HEK293 (cell line): ENCODE data around the gene L2HGDH.

Experiments
- EGR2 ChIP-seq: fragments of 450-650 bp; formaldehyde crosslinking; IDR thresholded peaks from 2 replicates; pipeline ENCODE4 v1.5.1; 2016; ENCODE audit warnings: low read depth, missing biosample characterization, missing genetic modification characterization
- IKZF3 ChIP-seq: fragments of 450-650 bp; IDR thresholded peaks from 2 replicates; pipeline ENCODE4 v1.5.0; 2018; ENCODE audit warnings: missing biosample characterization, mild to moderate bottlenecking, missing genetic modification characterization, moderate library complexity
- PRDM1 ChIP-seq: fragments of 450-650 bp; formaldehyde crosslinking; IDR thresholded peaks from 2 replicates; pipeline ENCODE4; 2016; ENCODE audit warnings: missing biosample characterization, missing genetic modification characterization
- YY2 ChIP-seq: fragments of 450-650 bp; formaldehyde crosslinking; IDR thresholded peaks from 2 replicates; pipeline ENCODE4 v1.5.1; 2016; ENCODE audit warnings: missing biosample characterization, missing genetic modification characterization
- ZIC2 ChIP-seq: fragments of 450-650 bp; formaldehyde crosslinking; IDR thresholded peaks from 2 replicates; pipeline ENCODE4 v1.5.1; 2016; ENCODE audit warnings: missing biosample characterization, missing genetic modification characterization
- ZNF10 ChIP-seq: fragments of 450-650 bp; formaldehyde crosslinking; IDR thresholded peaks from 2 replicates; pipeline ENCODE4 v1.5.1; 2017; ENCODE audit warnings: missing biosample characterization, missing genetic modification characterization
- ZNF133 ChIP-seq: fragments of 450-650 bp; formaldehyde crosslinking; IDR thresholded peaks from 2 replicates; pipeline ENCODE4 v1.5.1; 2016; ENCODE audit warnings: missing biosample characterization, missing genetic modification characterization
- ZNF146 ChIP-seq: fragments of 450-650 bp; formaldehyde crosslinking; IDR thresholded peaks from 2 replicates; pipeline ENCODE4 v1.5.1; 2016; ENCODE audit warnings: missing biosample characterization, missing genetic modification characterization
- ZNF211 ChIP-seq: fragments of 450-650 bp; formaldehyde crosslinking; IDR thresholded peaks from 2 replicates; pipeline ENCODE4 v1.5.1; 2016; ENCODE audit warnings: low read depth, missing biosample characterization, missing genetic modification characterization
- ZNF23 ChIP-seq: fragments of 450-650 bp; formaldehyde crosslinking; IDR thresholded peaks from 2 replicates; pipeline ENCODE4 v1.5.1; 2016; ENCODE audit warnings: missing biosample characterization, missing genetic modification characterization, borderline replicate concordance
- ZNF311 ChIP-seq: fragments of 450-650 bp; formaldehyde crosslinking; IDR thresholded peaks from 2 replicates; pipeline ENCODE4 v1.5.1; 2017; ENCODE audit warnings: missing biosample characterization, missing genetic modification characterization, borderline replicate concordance
- ZNF366 ChIP-seq: fragments of 450-650 bp; formaldehyde crosslinking; conservative IDR thresholded peaks from 2 replicates; pipeline ENCODE4 v1.5.1; 2016; ENCODE audit warnings: missing biosample characterization, missing genetic modification characterization
- ZNF426 ChIP-seq: fragments of 450-650 bp; formaldehyde crosslinking; IDR thresholded peaks from 2 replicates; pipeline ENCODE4 v1.5.1; 2017; ENCODE audit warnings: missing biosample characterization, missing genetic modification characterization, mild to moderate bottlenecking, inconsistent platforms, moderate library complexity
- ZNF544 ChIP-seq: fragments of 450-650 bp; formaldehyde crosslinking; IDR thresholded peaks from 2 replicates; pipeline ENCODE4 v1.5.0; 2017; ENCODE audit warnings: missing biosample characterization, missing genetic modification characterization
- ZNF596 ChIP-seq: fragments of 450-650 bp; IDR thresholded peaks from 2 replicates; pipeline ENCODE4 v1.5.0; 2018; ENCODE audit warnings: missing biosample characterization, mild to moderate bottlenecking, missing genetic modification characterization, moderate library complexity
- ZNF610 ChIP-seq: fragments of 450-650 bp; formaldehyde crosslinking; IDR thresholded peaks from 2 replicates; pipeline ENCODE4 v1.5.1; 2016; ENCODE audit warnings: missing biosample characterization, missing genetic modification characterization, borderline replicate concordance
- ZNF624 ChIP-seq: fragments of 450-650 bp; formaldehyde crosslinking; IDR thresholded peaks from 2 replicates; pipeline ENCODE4 v1.5.1; 2017; ENCODE audit warnings: missing biosample characterization, missing genetic modification characterization
- ZNF626 ChIP-seq: fragments of 450-650 bp; sonication (Bioruptor Pico); formaldehyde crosslinking; IDR thresholded peaks from 2 replicates; pipeline ENCODE4 v1.5.1; 2018; ENCODE audit warnings: missing biosample characterization, missing genetic modification characterization, inconsistent platforms
- ZNF654 ChIP-seq: fragments of 450-650 bp; formaldehyde crosslinking; IDR thresholded peaks from 2 replicates; pipeline ENCODE4 v1.5.1; 2016; ENCODE audit warnings: low read depth, missing biosample characterization, missing genetic modification characterization
- ZNF677 ChIP-seq: fragments of 450-650 bp; IDR thresholded peaks from 2 replicates; pipeline ENCODE4 v1.5.0; 2018; ENCODE audit warnings: missing biosample characterization, mild to moderate bottlenecking, missing genetic modification characterization, moderate library complexity
- ZNF747 ChIP-seq: fragments of 450-650 bp; formaldehyde crosslinking; IDR thresholded peaks from 2 replicates; pipeline ENCODE4 v1.5.1; 2016; ENCODE audit warnings: missing biosample characterization, missing genetic modification characterization
- ZSCAN16 ChIP-seq: fragments of 450-650 bp; formaldehyde crosslinking; IDR thresholded peaks from 2 replicates; pipeline ENCODE4 v1.5.1; 2016; ENCODE audit warnings: missing biosample characterization, missing genetic modification characterization
- ZXDB ChIP-seq: fragments of 450-650 bp; formaldehyde crosslinking; IDR thresholded peaks from 2 replicates; pipeline ENCODE4 v1.5.1; 2016; ENCODE audit warnings: missing biosample characterization, missing genetic modification characterization
- TF ChIP-seq, protein P1 (sequence below): fragments of 450-650 bp; formaldehyde crosslinking; IDR thresholded peaks from 2 replicates; pipeline ENCODE4 v1.5.0; 2017; ENCODE audit warnings: missing biosample characterization, missing genetic modification characterization, borderline replicate concordance
- TF ChIP-seq, protein P2 (sequence below): fragments of 450-650 bp; formaldehyde crosslinking; IDR thresholded peaks from 2 replicates; pipeline ENCODE4 v1.5.1; 2017; ENCODE audit warnings: missing biosample characterization, missing genetic modification characterization
- TF ChIP-seq, protein P3 (sequence below): fragments of 450-650 bp; formaldehyde crosslinking; IDR thresholded peaks from 2 replicates; pipeline ENCODE4 v1.5.1; 2016; ENCODE audit warnings: missing biosample characterization, missing genetic modification characterization
- TF ChIP-seq, protein P4 (sequence below): fragments of 450-650 bp; formaldehyde crosslinking; IDR thresholded peaks from 2 replicates; pipeline ENCODE4; 2016; ENCODE audit warnings: missing biosample characterization, missing genetic modification characterization
- TF ChIP-seq, protein P5 (sequence below): fragments of 450-650 bp; IDR thresholded peaks from 2 replicates; pipeline ENCODE4 v1.5.1; 2018; ENCODE audit warnings: missing biosample characterization, mild to moderate bottlenecking, missing genetic modification characterization

L2HGDH gene

DNA sequence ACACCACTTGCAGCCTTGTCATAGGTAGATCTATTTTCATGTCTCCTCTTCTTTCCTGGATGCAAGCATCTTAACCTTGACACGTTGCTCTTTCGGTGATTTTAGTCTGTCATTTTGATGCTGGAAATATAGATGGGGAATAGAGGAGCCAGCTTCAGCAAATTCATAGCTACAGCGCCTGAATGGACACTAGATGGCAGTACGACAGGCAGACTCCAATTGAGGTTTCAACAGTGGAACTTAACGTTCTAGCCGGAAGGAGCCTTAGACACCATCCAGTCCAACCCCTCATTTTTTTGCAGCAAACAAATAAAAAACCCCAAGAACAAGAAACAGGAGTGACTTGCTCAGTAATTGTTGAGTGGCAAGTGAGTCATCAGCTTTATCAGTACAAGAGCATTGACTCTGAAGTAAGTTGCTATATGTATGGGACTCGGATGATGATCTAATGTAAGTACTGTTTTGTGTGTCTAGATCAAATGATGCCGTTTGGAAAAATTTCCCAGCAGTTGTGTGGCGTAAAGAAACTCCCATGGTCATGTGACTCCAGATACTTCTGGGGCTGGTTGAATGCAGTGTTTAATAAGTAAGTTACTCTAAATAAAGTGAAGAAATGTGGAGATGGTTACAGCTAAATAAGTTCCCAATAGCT is 9.1 kb upstream of the L2HGDH start (continued):
- TF ChIP-seq, protein P1, sequence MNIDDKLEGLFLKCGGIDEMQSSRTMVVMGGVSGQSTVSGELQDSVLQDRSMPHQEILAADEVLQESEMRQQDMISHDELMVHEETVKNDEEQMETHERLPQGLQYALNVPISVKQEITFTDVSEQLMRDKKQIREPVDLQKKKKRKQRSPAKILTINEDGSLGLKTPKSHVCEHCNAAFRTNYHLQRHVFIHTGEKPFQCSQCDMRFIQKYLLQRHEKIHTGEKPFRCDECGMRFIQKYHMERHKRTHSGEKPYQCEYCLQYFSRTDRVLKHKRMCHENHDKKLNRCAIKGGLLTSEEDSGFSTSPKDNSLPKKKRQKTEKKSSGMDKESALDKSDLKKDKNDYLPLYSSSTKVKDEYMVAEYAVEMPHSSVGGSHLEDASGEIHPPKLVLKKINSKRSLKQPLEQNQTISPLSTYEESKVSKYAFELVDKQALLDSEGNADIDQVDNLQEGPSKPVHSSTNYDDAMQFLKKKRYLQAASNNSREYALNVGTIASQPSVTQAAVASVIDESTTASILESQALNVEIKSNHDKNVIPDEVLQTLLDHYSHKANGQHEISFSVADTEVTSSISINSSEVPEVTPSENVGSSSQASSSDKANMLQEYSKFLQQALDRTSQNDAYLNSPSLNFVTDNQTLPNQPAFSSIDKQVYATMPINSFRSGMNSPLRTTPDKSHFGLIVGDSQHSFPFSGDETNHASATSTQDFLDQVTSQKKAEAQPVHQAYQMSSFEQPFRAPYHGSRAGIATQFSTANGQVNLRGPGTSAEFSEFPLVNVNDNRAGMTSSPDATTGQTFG (tag by site-specific recombination) = no peak
- TF ChIP-seq YY2 = no peak
- TF ChIP-seq ZNF544 (tag by site-specific recombination) = no peak
- peak; percentile 67 for TF ChIP-seq IKZF3 (tag by site-specific recombination)
- no peak for TF ChIP-seq ZNF626 (tag by site-specific recombination)
- no peak for TF ChIP-seq ZNF677 (tag by site-specific recombination)
- TF ChIP-seq ZNF10 = peak; percentile 27; the same call in 1 of the 2 replicates
- no peak for TF ChIP-seq ZNF624 (tag by site-specific recombination)
- no peak for TF ChIP-seq ZNF23 (tag by site-specific recombination)
- TF ChIP-seq, protein P2, sequence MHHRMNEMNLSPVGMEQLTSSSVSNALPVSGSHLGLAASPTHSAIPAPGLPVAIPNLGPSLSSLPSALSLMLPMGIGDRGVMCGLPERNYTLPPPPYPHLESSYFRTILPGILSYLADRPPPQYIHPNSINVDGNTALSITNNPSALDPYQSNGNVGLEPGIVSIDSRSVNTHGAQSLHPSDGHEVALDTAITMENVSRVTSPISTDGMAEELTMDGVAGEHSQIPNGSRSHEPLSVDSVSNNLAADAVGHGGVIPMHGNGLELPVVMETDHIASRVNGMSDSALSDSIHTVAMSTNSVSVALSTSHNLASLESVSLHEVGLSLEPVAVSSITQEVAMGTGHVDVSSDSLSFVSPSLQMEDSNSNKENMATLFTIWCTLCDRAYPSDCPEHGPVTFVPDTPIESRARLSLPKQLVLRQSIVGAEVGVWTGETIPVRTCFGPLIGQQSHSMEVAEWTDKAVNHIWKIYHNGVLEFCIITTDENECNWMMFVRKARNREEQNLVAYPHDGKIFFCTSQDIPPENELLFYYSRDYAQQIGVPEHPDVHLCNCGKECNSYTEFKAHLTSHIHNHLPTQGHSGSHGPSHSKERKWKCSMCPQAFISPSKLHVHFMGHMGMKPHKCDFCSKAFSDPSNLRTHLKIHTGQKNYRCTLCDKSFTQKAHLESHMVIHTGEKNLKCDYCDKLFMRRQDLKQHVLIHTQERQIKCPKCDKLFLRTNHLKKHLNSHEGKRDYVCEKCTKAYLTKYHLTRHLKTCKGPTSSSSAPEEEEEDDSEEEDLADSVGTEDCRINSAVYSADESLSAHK (tag by site-specific recombination) = peak; percentile 51
- TF ChIP-seq EGR2 = no peak
- no peak for TF ChIP-seq ZNF133 (tag by site-specific recombination)
- TF ChIP-seq ZNF596 (tag by site-specific recombination) = no peak
- TF ChIP-seq, protein P3, sequence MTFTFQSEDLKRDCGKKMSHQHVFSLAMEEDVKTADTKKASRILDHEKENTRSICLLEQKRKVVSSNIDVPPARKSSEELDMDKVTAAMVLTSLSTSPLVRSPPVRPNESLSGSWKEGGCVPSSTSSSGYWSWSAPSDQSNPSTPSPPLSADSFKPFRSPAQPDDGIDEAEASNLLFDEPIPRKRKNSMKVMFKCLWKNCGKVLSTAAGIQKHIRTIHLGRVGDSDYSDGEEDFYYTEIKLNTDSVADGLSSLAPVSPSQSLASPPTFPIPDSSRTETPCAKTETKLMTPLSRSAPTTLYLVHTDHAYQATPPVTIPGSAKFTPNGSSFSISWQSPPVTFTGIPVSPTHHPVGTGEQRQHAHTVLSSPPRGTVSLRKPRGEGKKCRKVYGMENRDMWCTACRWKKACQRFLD = no peak
- no peak for TF ChIP-seq ZNF747 (tag by site-specific recombination)
- TF ChIP-seq, protein P4, sequence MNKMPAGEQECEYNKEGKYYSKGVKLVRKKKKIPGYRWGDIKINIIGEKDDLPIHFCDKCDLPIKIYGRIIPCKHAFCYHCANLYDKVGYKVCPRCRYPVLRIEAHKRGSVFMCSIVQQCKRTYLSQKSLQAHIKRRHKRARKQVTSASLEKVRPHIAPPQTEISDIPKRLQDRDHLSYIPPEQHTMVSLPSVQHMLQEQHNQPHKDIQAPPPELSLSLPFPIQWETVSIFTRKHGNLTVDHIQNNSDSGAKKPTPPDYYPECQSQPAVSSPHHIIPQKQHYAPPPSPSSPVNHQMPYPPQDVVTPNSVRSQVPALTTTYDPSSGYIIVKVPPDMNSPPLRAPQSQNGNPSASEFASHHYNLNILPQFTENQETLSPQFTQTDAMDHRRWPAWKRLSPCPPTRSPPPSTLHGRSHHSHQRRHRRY (tag by site-specific recombination) = no peak
- TF ChIP-seq PRDM1 (tag by site-specific recombination) = no peak
- no peak for TF ChIP-seq ZIC2 (tag by site-specific recombination)
- TF ChIP-seq ZNF426 (tag by site-specific recombination) = no peak
- TF ChIP-seq, protein P5, sequence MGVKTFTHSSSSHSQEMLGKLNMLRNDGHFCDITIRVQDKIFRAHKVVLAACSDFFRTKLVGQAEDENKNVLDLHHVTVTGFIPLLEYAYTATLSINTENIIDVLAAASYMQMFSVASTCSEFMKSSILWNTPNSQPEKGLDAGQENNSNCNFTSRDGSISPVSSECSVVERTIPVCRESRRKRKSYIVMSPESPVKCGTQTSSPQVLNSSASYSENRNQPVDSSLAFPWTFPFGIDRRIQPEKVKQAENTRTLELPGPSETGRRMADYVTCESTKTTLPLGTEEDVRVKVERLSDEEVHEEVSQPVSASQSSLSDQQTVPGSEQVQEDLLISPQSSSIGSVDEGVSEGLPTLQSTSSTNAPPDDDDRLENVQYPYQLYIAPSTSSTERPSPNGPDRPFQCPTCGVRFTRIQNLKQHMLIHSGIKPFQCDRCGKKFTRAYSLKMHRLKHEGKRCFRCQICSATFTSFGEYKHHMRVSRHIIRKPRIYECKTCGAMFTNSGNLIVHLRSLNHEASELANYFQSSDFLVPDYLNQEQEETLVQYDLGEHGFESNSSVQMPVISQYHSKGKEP (tag by site-specific recombination) = no peak
- TF ChIP-seq ZNF146 (tag by site-specific recombination) = no peak
- no peak for TF ChIP-seq ZNF211
- TF ChIP-seq ZSCAN16 (tag by site-specific recombination) = no peak
- no peak for TF ChIP-seq ZNF311 (tag by site-specific recombination)
- TF ChIP-seq ZXDB (tag by site-specific recombination) = peak; percentile 34; the same call in 1 of the 2 replicates
- TF ChIP-seq ZNF610 (tag by site-specific recombination) = no peak
- TF ChIP-seq ZNF366 (tag by site-specific recombination) = peak; percentile 84
- peak; percentile 71 for TF ChIP-seq ZNF654 (tag by site-specific recombination)
